ENCODE results near the gene BCL6B. TPM values are rescaled to one million over a fixed set of nuclear protein-coding genes. Genes with fewer than 3 reads are reported as not detected.

Gene BCL6B, protein sequence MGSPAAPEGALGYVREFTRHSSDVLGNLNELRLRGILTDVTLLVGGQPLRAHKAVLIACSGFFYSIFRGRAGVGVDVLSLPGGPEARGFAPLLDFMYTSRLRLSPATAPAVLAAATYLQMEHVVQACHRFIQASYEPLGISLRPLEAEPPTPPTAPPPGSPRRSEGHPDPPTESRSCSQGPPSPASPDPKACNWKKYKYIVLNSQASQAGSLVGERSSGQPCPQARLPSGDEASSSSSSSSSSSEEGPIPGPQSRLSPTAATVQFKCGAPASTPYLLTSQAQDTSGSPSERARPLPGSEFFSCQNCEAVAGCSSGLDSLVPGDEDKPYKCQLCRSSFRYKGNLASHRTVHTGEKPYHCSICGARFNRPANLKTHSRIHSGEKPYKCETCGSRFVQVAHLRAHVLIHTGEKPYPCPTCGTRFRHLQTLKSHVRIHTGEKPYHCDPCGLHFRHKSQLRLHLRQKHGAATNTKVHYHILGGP
- total RNA-seq: 0.39 TPM in 1 of 2 replicates, not detected in the other

DNA sequence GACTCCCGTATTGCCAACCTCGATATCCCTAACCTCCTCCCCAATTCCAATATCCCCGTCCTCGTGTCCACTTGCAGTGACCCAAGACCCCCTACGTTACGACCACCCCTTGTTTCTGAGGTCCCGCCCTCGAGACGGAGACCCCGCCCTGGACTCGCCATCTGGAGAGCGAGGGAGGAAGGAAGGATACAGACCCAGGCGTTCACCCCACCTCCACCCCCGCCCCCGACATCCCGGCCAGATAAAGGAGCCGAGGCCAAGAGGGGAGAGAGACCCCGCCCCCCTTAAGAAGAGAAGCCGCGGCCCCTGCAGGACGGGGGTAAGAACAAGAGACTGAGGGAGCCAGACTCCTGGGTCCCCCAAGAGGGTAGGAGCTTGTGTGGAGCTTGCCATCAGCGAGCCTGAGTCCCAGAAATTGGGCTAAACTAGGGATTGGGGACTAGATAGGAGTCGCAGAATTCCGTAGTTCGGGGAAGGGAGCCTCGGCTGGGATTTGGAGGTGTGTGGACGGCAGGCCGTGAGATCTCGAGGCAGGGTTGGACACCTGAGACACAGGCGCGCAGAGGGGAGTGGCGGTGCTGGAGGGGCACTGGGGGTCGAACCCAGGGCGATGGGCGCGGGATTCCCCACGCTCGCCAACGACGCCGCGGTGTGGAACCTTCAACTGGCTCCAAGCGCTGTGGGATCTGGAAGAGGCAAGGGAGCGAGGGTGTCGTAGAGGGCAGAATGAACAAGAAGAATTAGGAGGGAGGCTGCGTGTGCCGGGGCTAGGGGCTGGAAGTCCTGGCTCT is at the start of gene BCL6B:
Gene BCL6B, plus strand, starts transcription at position 270 of the 791 bp plus-strand sequence. CDS start 622 bp downstream, outside the sequence.

DNA sequence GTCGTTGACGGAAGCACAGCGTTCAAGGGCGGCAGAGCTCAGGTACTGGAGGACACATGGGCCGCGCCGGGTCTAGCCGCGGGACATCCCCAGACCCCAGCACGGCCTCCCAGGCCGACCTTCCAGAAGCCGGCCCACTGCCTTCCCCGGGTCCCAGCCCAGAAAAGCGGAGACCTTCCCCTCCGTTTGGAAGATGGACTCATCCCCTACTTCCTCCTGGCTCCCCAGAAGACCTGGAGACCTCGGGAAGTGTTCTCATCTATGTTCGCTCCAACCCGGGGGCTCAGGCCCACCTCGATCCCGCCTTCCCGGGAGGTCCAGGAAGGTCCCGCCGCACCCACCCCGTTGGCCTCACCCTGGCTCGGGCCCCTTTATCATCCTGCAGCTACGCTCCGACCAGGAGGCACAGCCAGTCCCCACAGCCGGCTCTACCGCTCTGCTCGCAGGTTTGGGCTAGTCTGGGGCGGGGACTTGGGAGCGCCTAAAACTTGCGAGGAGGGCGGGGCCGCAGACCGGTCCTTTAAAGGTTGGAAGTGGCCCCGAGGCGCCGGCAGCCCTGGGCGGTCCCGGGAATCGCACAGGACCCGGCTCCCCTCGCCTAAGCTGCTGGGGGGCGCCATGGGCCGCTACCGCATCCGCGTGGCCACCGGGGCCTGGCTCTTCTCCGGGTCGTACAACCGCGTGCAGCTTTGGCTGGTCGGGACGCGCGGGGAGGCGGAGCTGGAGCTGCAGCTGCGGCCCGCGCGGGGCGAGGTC is 27.2 kb upstream of the BCL6B start, which contains the start of gene ALOX12:
Gene ALOX12, plus strand, starts transcription at position 550 of the 756 bp plus-strand sequence. Its CDS starts 69 bp downstream, at position 619.

GRCh38 chr17:7035591-7036368 is 12.9 kb downstream of the BCL6B start, which contains the start of gene SLC16A13:
SLC16A13 (plus strand) TSS chr17:7036015; CDS start chr17:7036383, 368 bp downstream.

GRCh38 chr17:7043497-7044198 is 20.8 kb downstream of the BCL6B start, which contains the start of gene SLC16A11:
SLC16A11 (minus strand) TSS chr17:7044092; CDS start chr17:7043513, 579 bp downstream.

Other genes starting within 250 kb of the BCL6B start
- gene FBXO39, start 246.8 kb upstream of the BCL6B start, total RNA-seq: 3.2 and 9.3 TPM in 2 replicates
- not detected in 2 replicates for gene TEKT1, start 191.3 kb upstream of the BCL6B start, total RNA-seq
- 0.57 and 1.2 TPM in 2 replicates for gene ALOX12, start 27.0 kb upstream of the BCL6B start, total RNA-seq
- 228 and 289 TPM in 2 replicates for gene RNASEK, start 10.4 kb upstream of the BCL6B start, total RNA-seq
- gene SLC16A13, start 13.0 kb downstream of the BCL6B start, total RNA-seq: 4.0 and 4.1 TPM in 2 replicates
- not detected in 2 replicates for gene SLC16A11, start 21.0 kb downstream of the BCL6B start, total RNA-seq
- gene CLEC10A, start 57.2 kb downstream of the BCL6B start, total RNA-seq: not detected in 2 replicates
- gene ASGR2, start 91.8 kb downstream of the BCL6B start, total RNA-seq: not detected in 2 replicates
- 0.23 TPM in 1 of 2 replicates, not detected in the other for gene ASGR1, start 156.3 kb downstream of the BCL6B start, total RNA-seq
- 1.4 and 5.5 TPM in 2 replicates for gene DLG4, start 196.8 kb downstream of the BCL6B start, total RNA-seq
- gene ACADVL, start 196.9 kb downstream of the BCL6B start, total RNA-seq: 173 and 216 TPM in 2 replicates
- 32.6 and 39.5 TPM in 2 replicates for gene DVL2, start 211.5 kb downstream of the BCL6B start, total RNA-seq
- gene PHF23, start 216.4 kb downstream of the BCL6B start, total RNA-seq: 26.9 and 32.2 TPM in 2 replicates
- 171 and 262 TPM in 2 replicates for gene GABARAP, start 219.4 kb downstream of the BCL6B start, total RNA-seq
- gene CTDNEP1, start 228.7 kb downstream of the BCL6B start, total RNA-seq: 39.4 and 49.4 TPM in 2 replicates
- gene ELP5, start 229.2 kb downstream of the BCL6B start, total RNA-seq: 23.3 and 36.8 TPM in 2 replicates
- 7.9 and 26.0 TPM in 2 replicates for gene CLDN7, start 239.4 kb downstream of the BCL6B start, total RNA-seq